ENCODE results near the gene PALLD.

GRCh38 chr4:168866635-168867034 lies 369.8 kb downstream of the PALLD start:
- TF ChIP-seq EZH2 (IDR thresholded peaks at IDR 0.05; ENCODE audit: insufficient read depth, poor library complexity, severe bottlenecking) (no peak), EZH2phosphoT487 (IDR thresholded peaks at IDR 0.05; ENCODE audit: insufficient read depth, low read depth) (no peak)

Data from GM23248 (cell line).